HUES48 (cell line): Measurements from ENCODE around the gene CSNK2B.
"Not testable (repeated sequence)": the region's sequence is repeated elsewhere in the genome, so short reads cannot be mapped to it uniquely, and the experiment has no call there.

ENCODE experiments used
- H3K27ac ChIP-seq: one replicate; pipeline ENCODE4 v1.7.0; 2013; ENCODE audit warnings: low read depth, low read length, inconsistent platforms
- H3K27me3 ChIP-seq: 2 replicates; pipeline ENCODE4 v1.6.1; 2013; ENCODE audit warnings: mild to moderate bottlenecking, low read length; ENCODE audit not compliant: control insufficient read depth, insufficient read depth
- H3K36me3 ChIP-seq: 2 replicates; pipeline ENCODE4 v1.6.1; 2013; ENCODE audit warnings: low read length; ENCODE audit not compliant: control insufficient read depth, insufficient read depth
- H3K4me1 ChIP-seq: 2 replicates; pipeline ENCODE4 v1.6.1; 2013; ENCODE audit warnings: mild to moderate bottlenecking, low read length; ENCODE audit not compliant: control insufficient read depth, insufficient read depth
- H3K4me3 ChIP-seq: 2 replicates; pipeline ENCODE4 v1.5.1; 2013; ENCODE audit warnings: mild to moderate bottlenecking, low read depth, low read length
- H3K9ac ChIP-seq: 2 replicates; pipeline ENCODE4 v1.6.1; 2013; ENCODE audit warnings: mild to moderate bottlenecking, low read depth, low read length, moderate library complexity
- H3K9me3 ChIP-seq: 2 replicates; pipeline ENCODE4 v1.6.1; 2013; ENCODE audit warnings: low read length; ENCODE audit not compliant: control insufficient read depth, insufficient read depth

CSNK2B gene

GRCh38 chr6:31708224-31708623 is 42.3 kb downstream of the CSNK2B start:
- H3K4me1 ChIP-seq = no peaks in the 10 kb centered on the region
- no peak overlapping the region for H3K9ac ChIP-seq
- no peak overlapping the region for H3K4me3 ChIP-seq
- H3K9me3 ChIP-seq = no peaks in the 10 kb centered on the region
- no peaks in the 10 kb centered on the region for H3K36me3 ChIP-seq
- no peak overlapping the region for H3K27ac ChIP-seq
- H3K27me3 ChIP-seq = no peaks in the 10 kb centered on the region

- not testable (repeated sequence) for H3K4me1 ChIP-seq, H3K9ac ChIP-seq, H3K9me3 ChIP-seq, H3K27me3 ChIP-seq, H3K36me3 ChIP-seq, H3K27ac ChIP-seq, H3K4me3 ChIP-seq
Observed at GRCh38 chr6:31709157-31709556, 43.3 kb downstream of the CSNK2B start.

GRCh38 chr6:31710523-31711219 is 44.8 kb downstream of the CSNK2B start:
- H3K9me3 ChIP-seq = no peaks in the 10 kb centered on the region
- H3K27me3 ChIP-seq = no peaks in the 10 kb centered on the region
- H3K9ac ChIP-seq = no peak overlapping the region
- H3K4me3 ChIP-seq = no peak overlapping the region
- no peak overlapping the region for H3K27ac ChIP-seq
- H3K4me1 ChIP-seq = peaks cover 19% of the 10 kb centered on the region
- no peaks in the 10 kb centered on the region for H3K36me3 ChIP-seq

GRCh38 chr6:31711233-31711632 is 45.4 kb downstream of the CSNK2B start:
- peaks cover 19% of the 10 kb centered on the region for H3K4me1 ChIP-seq
- H3K9ac ChIP-seq = no peak overlapping the region
- H3K27ac ChIP-seq = no peak overlapping the region
- H3K36me3 ChIP-seq = no peaks in the 10 kb centered on the region
- no peak overlapping the region for H3K4me3 ChIP-seq
- no peaks in the 10 kb centered on the region for H3K27me3 ChIP-seq
- no peaks in the 10 kb centered on the region for H3K9me3 ChIP-seq

GRCh38 chr6:31712296-31712695 is 46.4 kb downstream of the CSNK2B start:
- no peaks in the 10 kb centered on the region for H3K36me3 ChIP-seq
- H3K27me3 ChIP-seq = no peaks in the 10 kb centered on the region
- no peak overlapping the region for H3K4me3 ChIP-seq
- no peaks in the 10 kb centered on the region for H3K9me3 ChIP-seq
- no peak overlapping the region for H3K27ac ChIP-seq
- H3K9ac ChIP-seq = no peak overlapping the region
- peaks cover 19% of the 10 kb centered on the region for H3K4me1 ChIP-seq

GRCh38 chr6:31713465-31713864 is 47.6 kb downstream of the CSNK2B start:
- peak overlapping the region; percentile 80 for H3K27ac ChIP-seq

GRCh38 chr6:31713991-31714684 is 48.3 kb downstream of the CSNK2B start:
- Histone ChIP-seq H3K27ac (peak overlapping the region; percentile 80), H3K9ac (no peak overlapping the region), H3K4me1 (peaks cover 31% of the 10 kb centered on the region), H3K4me3 (no peak overlapping the region), H3K27me3 (no peaks in the 10 kb centered on the region), H3K9me3 (no peaks in the 10 kb centered on the region), H3K36me3 (no peaks in the 10 kb centered on the region)

More at GRCh38 chr6:31713465-31713864, 47.6 kb downstream of the CSNK2B start:
- no peaks in the 10 kb centered on the region for H3K9me3 ChIP-seq
- no peak overlapping the region for H3K9ac ChIP-seq
- H3K36me3 ChIP-seq = no peaks in the 10 kb centered on the region
- peaks cover 27% of the 10 kb centered on the region for H3K4me1 ChIP-seq
- H3K27me3 ChIP-seq = no peaks in the 10 kb centered on the region
- no peak overlapping the region for H3K4me3 ChIP-seq

- H3K4me3 ChIP-seq = no peak within 1 kb of the TSS
- peak within 1 kb of the TSS; percentile 80 for H3K27ac ChIP-seq
- no peaks in the 10 kb centered on the region for H3K9me3 ChIP-seq
- H3K36me3 ChIP-seq = no peaks in the 10 kb centered on the region
- peaks cover 31% of the 10 kb centered on the region for H3K4me1 ChIP-seq
- H3K27me3 ChIP-seq = no peaks in the 10 kb centered on the region
- no peak within 1 kb of the TSS for H3K9ac ChIP-seq
Observed at GRCh38 chr6:31715022-31715958, 49.4 kb downstream of the CSNK2B start, which contains the start of gene LY6G6D. LY6G6D (plus strand) TSS chr6:31715348; CDS start chr6:31715356, 8 bp downstream.

GRCh38 chr6:31717499-31718222 is 51.8 kb downstream of the CSNK2B start:
- Histone ChIP-seq H3K4me3 (no peak overlapping the region), H3K4me1 (peaks cover 31% of the 10 kb centered on the region)

GRCh38 chr6:31718265-31718664 is 52.4 kb downstream of the CSNK2B start:
- Histone ChIP-seq H3K4me3 (no peak overlapping the region), H3K9me3 (no peaks in the 10 kb centered on the region), H3K27me3 (no peaks in the 10 kb centered on the region), H3K4me1 (peaks cover 31% of the 10 kb centered on the region), H3K27ac (no peak overlapping the region), H3K36me3 (no peaks in the 10 kb centered on the region), H3K9ac (no peak overlapping the region)

More at GRCh38 chr6:31717499-31718222, 51.8 kb downstream of the CSNK2B start:
- Histone ChIP-seq H3K27ac (no peak overlapping the region), H3K36me3 (no peaks in the 10 kb centered on the region), H3K9ac (no peak overlapping the region), H3K9me3 (no peaks in the 10 kb centered on the region), H3K27me3 (no peaks in the 10 kb centered on the region)
